ENCODE data around the gene GMPPB.

The GMPPB gene

GRCh38 chr3:49727924-49728361, 4.2 kb upstream of the GMPPB start:
- DNase-seq, result no peak

GRCh38 chr3:49727154-49727923, 3.6 kb upstream of the GMPPB start:
- no peak for DNase-seq

- DNase-seq, result no peak
Measured at GRCh38 chr3:49725906-49726681, 2.3 kb upstream of the GMPPB start.

- DNase-seq, result no peak
Measured at GRCh38 chr3:49724586-49724985, 835 bp upstream of the GMPPB start.

GRCh38 chr3:49723296-49723627, 489 bp downstream of the GMPPB start:
- DNase-seq, result peak in 2 of 4 experiments; percentile 33 to 49

GRCh38 chr3:49722896-49723295, 855 bp downstream of the GMPPB start:
- no peak for DNase-seq

GRCh38 chr3:49721896-49722781, 1.6 kb downstream of the GMPPB start:
- no peak for DNase-seq

- no peak for DNase-seq
Measured at GRCh38 chr3:49721596-49721895, 2.2 kb downstream of the GMPPB start.

- no peak for DNase-seq
Measured at GRCh38 chr3:49720855-49721595, 2.7 kb downstream of the GMPPB start.

GRCh38 chr3:49719214-49719884, 4.4 kb downstream of the GMPPB start, which contains the start of gene AMIGO3:
Gene AMIGO3, minus strand, starts transcription at chr3:49719684. Its CDS starts 219 bp downstream, at chr3:49719465.
- peak; percentile 71 to 85 (median 78) for DNase-seq

- DNase-seq, result no peak
Measured at GRCh38 chr3:49718858-49719213, 4.9 kb downstream of the GMPPB start.

GRCh38 chr3:49717959-49718857, 5.5 kb downstream of the GMPPB start:
- no peak for DNase-seq

GRCh38 chr3:49717211-49717958, 6.4 kb downstream of the GMPPB start:
- no peak for DNase-seq

- no peak for DNase-seq
Measured at GRCh38 chr3:49716691-49717210, 7.0 kb downstream of the GMPPB start.

GRCh38 chr3:49716169-49716568, 7.6 kb downstream of the GMPPB start:
- DNase-seq, result no peak

GRCh38 chr3:49715611-49716121, 8.1 kb downstream of the GMPPB start:
- no peak for DNase-seq

GRCh38 chr3:49714728-49715550, 8.8 kb downstream of the GMPPB start:
- DNase-seq, result no peak

- no peak for DNase-seq
Measured at GRCh38 chr3:49713336-49714105, 10.2 kb downstream of the GMPPB start.
